B cell (primary cell): ENCODE data around the gene MIOX. TPM values are rescaled to one million over a fixed set of nuclear protein-coding genes. Genes with fewer than 3 reads are reported as not detected.

ENCODE experiments used
- ATAC-seq: fragments of 200-7000 bp; cut with Tn5 transposase; one replicate; pipeline ENCODE4 v1.10.0; 2021; ENCODE audit warnings: low read depth, mild to moderate bottlenecking, moderate number of reproducible peaks, moderate library complexity
- CTCF ChIA-PET: fragments of 350-600 bp; sonication (Branson Sonifier 250); formaldehyde crosslinking; loops from one replicate; lab custom pipeline; 2021; ENCODE audit warnings: antibody characterized with exemption, inconsistent platforms; lab: Charles Lee
- POLR2A ChIA-PET: fragments of 350-600 bp; sonication (Branson Sonifier 250); formaldehyde crosslinking; loops from one replicate; lab custom pipeline; 2021; ENCODE audit warnings: antibody characterized with exemption; lab: Charles Lee
- DNase-seq: peaks from one replicate; pipeline ENCODE4 v3.0.0; 2013
- H2AFZ ChIP-seq: 2 replicates; pipeline ENCODE4 v1.6.1; 2012; ENCODE audit warnings: mild to moderate bottlenecking, low read depth, low read length; ENCODE audit not compliant: insufficient read depth, poor library complexity, severe bottlenecking
- H3K27ac ChIP-seq, 2 donors: 1 replicate in 1 of 2; 2 replicates in 1 of 2; pipeline ENCODE4 v1.5.1; 2012 to 2013; ENCODE audit warnings: low read length in 2 of 2, mild to moderate bottlenecking in 2 of 2, moderate library complexity in 1 of 2
- H3K27me3 ChIP-seq, 4 experiments: fragments of 200-600 bp in 1 of 4; sonication (generic) in 1 of 4; replicated peaks in 1 of 4; 1 replicate in 2 of 4; 2 replicates in 2 of 4; pipeline versions ENCODE4 v1.6.1 to v1.7.0; 2013 to 2016; ENCODE audit warnings: low read length in 3 of 4, mild to moderate bottlenecking in 2 of 4, mixed read lengths in 1 of 4, moderate library complexity in 1 of 4; ENCODE audit not compliant: insufficient read depth in 4 of 4, control insufficient read depth in 3 of 4; ENCODE audit errors: control extremely low read depth in 1 of 4
- H3K36me3 ChIP-seq, 2 experiments: replicated peaks in 1 of 2; 1 replicate in 1 of 2; 2 replicates in 1 of 2; pipeline versions ENCODE4 v1.6.1 to v1.7.1; 2013; ENCODE audit warnings: low read length in 1 of 2; ENCODE audit not compliant: insufficient read depth in 2 of 2, control insufficient read depth in 1 of 2; ENCODE audit errors: control extremely low read depth in 1 of 2, extremely low read depth in 1 of 2
- H3K4me1 ChIP-seq, 2 donors: fragments of 200-600 bp in 1 of 2; sonication (generic) in 1 of 2; 1 replicate in 1 of 2; 2 replicates in 1 of 2; pipeline versions ENCODE4 v1.5.1 to v1.6.1; 2013 to 2017; ENCODE audit warnings: low read length in 2 of 2; ENCODE audit not compliant: control insufficient read depth in 2 of 2, insufficient read depth in 2 of 2
- H3K4me2 ChIP-seq: replicated peaks from 2 replicates; pipeline ENCODE3; 2012; ENCODE audit warnings: mild to moderate bottlenecking, low read depth, low read length; ENCODE audit not compliant: poor library complexity, severe bottlenecking
- H3K4me3 ChIP-seq, 5 experiments: fragments of 200-600 bp in 1 of 5; sonication (generic) in 1 of 5; 1 replicate in 3 of 5; 2 replicates in 2 of 5; pipeline versions ENCODE4 v1.5.1 to v1.7.0; 2011 to 2016; ENCODE audit warnings: low read length in 4 of 5, mild to moderate bottlenecking in 4 of 5, low read depth in 2 of 5, control low read depth in 1 of 5, moderate library complexity in 1 of 5; ENCODE audit not compliant: insufficient read depth in 1 of 5; ENCODE audit errors: control extremely low read depth in 1 of 5, extremely low read depth in 1 of 5
- H3K79me2 ChIP-seq: fragments of 200-600 bp; sonication (generic); one replicate; pipeline ENCODE4 v1.6.0; 2016; ENCODE audit warnings: low read length; ENCODE audit not compliant: control insufficient read depth, insufficient read depth
- H3K9ac ChIP-seq: fragments of 200-600 bp; sonication (generic); 2 replicates; pipeline ENCODE4 v1.6.1; 2017; ENCODE audit warnings: mild to moderate bottlenecking, low read length, moderate library complexity
- H3K9me3 ChIP-seq, 3 donors: one replicate each; pipeline versions ENCODE4 v1.6.1 to v1.7.1; 2013; ENCODE audit warnings: low read length in 2 of 3; ENCODE audit not compliant: control insufficient read depth in 2 of 3, insufficient read depth in 1 of 3; ENCODE audit errors: control extremely low read depth in 1 of 3
- H4K20me1 ChIP-seq: 2 replicates; pipeline ENCODE4 v1.6.0; 2012; ENCODE audit warnings: mild to moderate bottlenecking, low read length; ENCODE audit not compliant: insufficient read depth, control insufficient read depth, poor library complexity, severe bottlenecking
- H3K27ac Mint-ChIP-seq: one replicate; pipeline ENCODE4 v1.8.0; 2021; ENCODE audit warnings: mixed read lengths
- H3K27me3 Mint-ChIP-seq: one replicate; pipeline ENCODE4 v1.8.0; 2021; ENCODE audit warnings: mixed read lengths
- H3K4me1 Mint-ChIP-seq: one replicate; pipeline ENCODE4 v1.8.0; 2021; ENCODE audit warnings: mixed read lengths
- H3K4me3 Mint-ChIP-seq: one replicate; pipeline ENCODE4 v1.8.0; 2021; ENCODE audit warnings: mixed read lengths
- H3K9me3 Mint-ChIP-seq: one replicate; pipeline ENCODE4 v1.8.0; 2022; ENCODE audit warnings: mixed read lengths; ENCODE audit not compliant: insufficient read depth
- EZH2 ChIP-seq: IDR thresholded peaks from 2 replicates; pipeline ENCODE4 v1.6.1; 2012; ENCODE audit warnings: borderline replicate concordance, low read depth, mild to moderate bottlenecking, moderate library complexity, low read length; ENCODE audit not compliant: insufficient read depth, poor library complexity, severe bottlenecking
- WGBS: methylation state at CpG from one replicate; pipeline ENCODE4 v1.1.5; 2013; ENCODE audit warnings: missing lambda C conversion rate; ENCODE audit not compliant: insufficient coverage; 5-methylcytosine and 5-hydroxymethylcytosine counted together
- intact Hi-C: fragments of 100-400 bp; cut with micrococcal nuclease; formaldehyde crosslinking; loops from one replicate; pipeline ENCODE4 v1.10.0; 2022
- polyA plus RNA-seq: library from polyadenylated mRNA; depleted of rRNA; stranded (reverse); fragments of >200 nt; gene quantifications from 2 replicates; pipeline ENCODE4 v1.2.3, GENCODE V29; 2012
- total RNA-seq, 2 donors: library from RNA; stranded (reverse); fragments of 120-200 nt in 1 of 2; gene quantifications; 1 replicate in 1 of 2; 2 replicates in 1 of 2; pipeline versions ENCODE4 v1.2.3 to v1.2.4, GENCODE V29; 2013 to 2022
- TF ChIP-seq, protein P1 (sequence below): fragments of 200-600 bp; IDR thresholded peaks from one replicate; pipeline ENCODE4 v1.8.0; 2022; ENCODE audit warnings: antibody characterized with exemption, mild to moderate bottlenecking

MIOX gene
- total and polyA plus RNA-seq, 2 donors (not counting 1 experiment from before 2014, with no cell fraction given), result 0.88 TPM; not detected in 1

DNA sequence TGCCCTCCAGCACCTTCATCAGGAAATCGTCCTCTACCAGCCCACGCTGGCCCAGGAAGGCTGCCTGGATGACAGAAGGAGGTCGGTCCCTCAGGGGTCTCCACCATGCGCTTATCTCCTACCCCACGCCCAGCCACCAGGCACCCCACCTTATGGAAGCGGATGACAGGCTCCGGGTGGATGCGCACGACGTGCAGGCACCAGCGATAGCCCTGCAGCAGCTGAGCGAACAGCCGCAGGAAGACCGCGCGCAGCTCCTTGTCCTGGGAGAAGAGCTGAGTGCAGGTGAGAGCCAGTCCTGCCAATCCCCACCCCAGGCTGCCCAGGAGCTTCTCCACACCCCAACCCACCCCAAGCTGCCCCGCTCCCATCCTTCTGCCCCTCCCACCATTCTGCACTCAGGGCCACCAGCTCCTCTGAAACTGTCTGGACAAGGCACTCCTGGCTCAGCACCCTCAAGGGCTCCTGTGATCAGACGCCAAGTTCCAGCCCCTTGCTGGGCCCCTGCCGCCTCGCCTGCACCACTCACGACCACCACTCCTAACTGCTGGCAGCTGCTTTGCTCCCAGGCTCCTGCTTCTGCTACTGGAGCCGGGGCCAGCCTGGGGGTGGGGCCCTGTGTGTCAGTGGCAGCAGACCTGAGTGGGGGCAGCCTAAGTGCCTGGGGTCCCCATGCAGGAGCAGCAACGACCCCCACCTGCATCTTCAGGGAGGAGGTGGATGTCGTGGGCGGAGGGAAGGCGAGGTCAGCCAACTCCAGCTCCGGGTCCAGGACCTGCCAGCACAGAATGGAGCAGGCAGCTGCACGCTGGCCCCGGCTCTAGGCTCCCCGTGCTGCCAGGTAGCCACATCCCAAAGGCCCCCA lies 21.4 kb upstream of the MIOX start:
- no peak overlapping the region for H3K4me2 ChIP-seq
- Mint-ChIP-seq H3K27ac (no peak overlapping the region), H3K9me3 (no peaks in the 10 kb centered on the region), H3K27me3 (no peaks in the 10 kb centered on the region), H3K4me3 (no peak overlapping the region), H3K4me1 (peaks cover 30% of the 10 kb centered on the region)
- no peak overlapping the region for H3K4me3 ChIP-seq
- CTCF ChIA-PET, result interaction anchor here (2.0 to 2.5 kb wide), 2 partner anchors 15 to 32 kb away, joined by 7 to 8 read pairs; no protein-coding TSS in a partner anchor
- H3K9ac ChIP-seq, result no peak overlapping the region
- no peak overlapping the region for H3K27ac ChIP-seq
- H3K27me3 ChIP-seq, result no peaks in the 10 kb centered on the region
- peaks cover 23 to 27% of the 10 kb centered on the region in 2 donors for H3K4me1 ChIP-seq
- 97% methylated on average over 25 of the region's 30 CpGs for WGBS
- peaks cover 0 to 75% of the 10 kb centered on the region in 2 experiments for H3K36me3 ChIP-seq
- ATAC-seq (no peak), DNase-seq (no peak)
- no peak overlapping the region for H2AFZ ChIP-seq
- peaks cover 20% of the 10 kb centered on the region for H3K79me2 ChIP-seq
- intact Hi-C loops, result no loop called here
- H4K20me1 ChIP-seq, result peaks cover 31% of the 10 kb centered on the region
- no peaks in the 10 kb centered on the region for H3K9me3 ChIP-seq
- no peak for TF ChIP-seq EZH2
- TF ChIP-seq, protein P1, sequence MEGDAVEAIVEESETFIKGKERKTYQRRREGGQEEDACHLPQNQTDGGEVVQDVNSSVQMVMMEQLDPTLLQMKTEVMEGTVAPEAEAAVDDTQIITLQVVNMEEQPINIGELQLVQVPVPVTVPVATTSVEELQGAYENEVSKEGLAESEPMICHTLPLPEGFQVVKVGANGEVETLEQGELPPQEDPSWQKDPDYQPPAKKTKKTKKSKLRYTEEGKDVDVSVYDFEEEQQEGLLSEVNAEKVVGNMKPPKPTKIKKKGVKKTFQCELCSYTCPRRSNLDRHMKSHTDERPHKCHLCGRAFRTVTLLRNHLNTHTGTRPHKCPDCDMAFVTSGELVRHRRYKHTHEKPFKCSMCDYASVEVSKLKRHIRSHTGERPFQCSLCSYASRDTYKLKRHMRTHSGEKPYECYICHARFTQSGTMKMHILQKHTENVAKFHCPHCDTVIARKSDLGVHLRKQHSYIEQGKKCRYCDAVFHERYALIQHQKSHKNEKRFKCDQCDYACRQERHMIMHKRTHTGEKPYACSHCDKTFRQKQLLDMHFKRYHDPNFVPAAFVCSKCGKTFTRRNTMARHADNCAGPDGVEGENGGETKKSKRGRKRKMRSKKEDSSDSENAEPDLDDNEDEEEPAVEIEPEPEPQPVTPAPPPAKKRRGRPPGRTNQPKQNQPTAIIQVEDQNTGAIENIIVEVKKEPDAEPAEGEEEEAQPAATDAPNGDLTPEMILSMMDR, result no peak
- POLR2A ChIA-PET, result no interaction called here

DNA sequence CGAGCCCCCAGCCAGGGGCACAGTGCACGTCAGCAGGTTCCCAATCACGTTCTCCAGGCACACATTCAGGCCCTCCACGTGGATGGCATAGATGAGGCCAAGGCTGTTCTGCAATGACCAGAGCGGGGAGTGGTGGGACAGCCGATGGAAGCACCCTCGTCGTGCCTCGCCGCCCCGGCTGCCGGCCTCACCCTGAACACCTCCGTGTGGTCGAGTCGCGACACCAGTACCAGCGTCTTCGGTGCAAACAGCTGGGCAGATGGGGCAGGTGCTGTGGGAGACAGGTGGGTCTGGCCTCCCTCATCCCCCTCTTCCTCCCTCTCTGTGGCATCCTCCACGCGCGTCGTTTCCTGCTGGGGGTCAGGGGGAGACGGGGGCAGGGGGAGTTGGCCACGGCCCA lies 19.3 kb upstream of the MIOX start:
- CTCF ChIA-PET, result interaction anchor here (1.0 to 2.2 kb wide), 3 partner anchors 13 to 154 kb away, joined by 3 to 6 read pairs (median 6); no protein-coding TSS in a partner anchor
- Histone ChIP-seq H3K9ac (no peak overlapping the region), H3K9me3 (no peaks in the 10 kb centered on the region), H2AFZ (no peak overlapping the region), H3K36me3 (peaks cover 0 to 61% of the 10 kb centered on the region in 2 experiments), H3K27me3 (no peaks in the 10 kb centered on the region), H3K4me2 (no peak overlapping the region), H3K79me2 (peaks cover 40% of the 10 kb centered on the region), H4K20me1 (peaks cover 50% of the 10 kb centered on the region), H3K27ac (peak overlapping the region in 1 of 2 donors; percentile 90), H3K4me3 (no peak overlapping the region), H3K4me1 (peaks cover 43 to 47% of the 10 kb centered on the region in 2 donors)
- no peak for TF ChIP-seq EZH2
- TF ChIP-seq, protein P1, result no peak
- Mint-ChIP-seq H3K9me3 (no peaks in the 10 kb centered on the region), H3K27me3 (no peaks in the 10 kb centered on the region), H3K4me3 (no peak overlapping the region), H3K4me1 (peaks cover 50% of the 10 kb centered on the region), H3K27ac (peak overlapping the region; percentile 63)
- DNase-seq (no peak), ATAC-seq (no peak)
- 77% methylated on average over 19 of the region's 24 CpGs for WGBS
- intact Hi-C loops, result no loop called here
- POLR2A ChIA-PET, result interaction anchor here (2.6 kb wide), 1 partner anchor 41 kb away, joined by 8 read pairs; the partner anchor contains the start of genes LMF2 and NCAPH2
